DND-41 (cell line): ENCODE results near the gene SMARCD1.

Experiments used
- ATAC-seq: fragments of 200-7000 bp; cut with Tn5 transposase; 3 replicates; pipeline ENCODE4 v1.9.1; 2021; ENCODE audit warnings: low read depth; ENCODE audit not compliant: insufficient read depth
- DNase-seq: peaks from one replicate; pipeline ENCODE4 v3.0.0-alpha.2; 2020
- H2AFZ ChIP-seq: 2 replicates; pipeline ENCODE4 v1.6.0; 2012; ENCODE audit warnings: low read depth, low read length
- H3K27ac ChIP-seq: 2 replicates; pipeline ENCODE4 v1.5.1; 2012; ENCODE audit warnings: low read length, inconsistent platforms
- H3K27me3 ChIP-seq: fragments of 200-600 bp; sonication (generic); 2 replicates; pipeline ENCODE4 v1.6.0; 2012; ENCODE audit warnings: low read length, mild to moderate bottlenecking, inconsistent platforms; ENCODE audit not compliant: insufficient read depth, poor library complexity
- H3K36me3 ChIP-seq: 2 replicates; pipeline ENCODE4 v1.5.1; 2012; ENCODE audit warnings: low read length, inconsistent platforms; ENCODE audit not compliant: insufficient read depth
- H3K4me1 ChIP-seq: 2 replicates; pipeline ENCODE4 v1.5.1; 2012; ENCODE audit warnings: mild to moderate bottlenecking, low read length; ENCODE audit not compliant: insufficient read depth
- H3K4me2 ChIP-seq: 2 replicates; pipeline ENCODE4 v1.6.0; 2012; ENCODE audit warnings: mild to moderate bottlenecking, moderate library complexity, low read length, inconsistent platforms; ENCODE audit not compliant: insufficient read depth
- H3K4me3 ChIP-seq, 2 experiments: fragments of 200-600 bp in 1 of 2; shearing (Covaris generic) in 1 of 2; 2 replicates each; pipeline ENCODE4 v1.5.1; 2012 to 2016; ENCODE audit warnings: inconsistent platforms in 2 of 2, low read length in 2 of 2, mild to moderate bottlenecking in 2 of 2, low read depth in 1 of 2, moderate library complexity in 1 of 2
- H3K79me2 ChIP-seq: 2 replicates; pipeline ENCODE4 v1.6.0; 2012; ENCODE audit warnings: low read length, inconsistent platforms; ENCODE audit not compliant: insufficient read depth
- H3K9ac ChIP-seq: 2 replicates; pipeline ENCODE4 v1.6.0; 2012; ENCODE audit warnings: low read depth, mild to moderate bottlenecking, inconsistent platforms, low read length, moderate library complexity
- H3K9me3 ChIP-seq: 2 replicates; pipeline ENCODE4 v1.5.1; 2012; ENCODE audit warnings: low read length, moderate library complexity, mild to moderate bottlenecking, inconsistent platforms; ENCODE audit not compliant: insufficient read depth, severe bottlenecking
- H4K20me1 ChIP-seq: 2 replicates; pipeline ENCODE4 v1.6.0; 2012; ENCODE audit warnings: low read length; ENCODE audit not compliant: insufficient read depth
- EZH2 ChIP-seq: IDR thresholded peaks from 3 replicates; pipeline ENCODE4 v1.6.1; 2012; ENCODE audit warnings: borderline replicate concordance, low read depth, mild to moderate bottlenecking, moderate library complexity, low read length, inconsistent platforms; ENCODE audit not compliant: severe bottlenecking
- TF ChIP-seq, protein P1 (sequence below): IDR thresholded peaks from 2 replicates; pipeline ENCODE4 v1.5.1; 2012; ENCODE audit warnings: borderline replicate concordance, low read length, moderate library complexity, mild to moderate bottlenecking; ENCODE audit not compliant: poor library complexity, severe bottlenecking; ENCODE audit errors: extremely low read depth

SMARCD1 gene

DNA sequence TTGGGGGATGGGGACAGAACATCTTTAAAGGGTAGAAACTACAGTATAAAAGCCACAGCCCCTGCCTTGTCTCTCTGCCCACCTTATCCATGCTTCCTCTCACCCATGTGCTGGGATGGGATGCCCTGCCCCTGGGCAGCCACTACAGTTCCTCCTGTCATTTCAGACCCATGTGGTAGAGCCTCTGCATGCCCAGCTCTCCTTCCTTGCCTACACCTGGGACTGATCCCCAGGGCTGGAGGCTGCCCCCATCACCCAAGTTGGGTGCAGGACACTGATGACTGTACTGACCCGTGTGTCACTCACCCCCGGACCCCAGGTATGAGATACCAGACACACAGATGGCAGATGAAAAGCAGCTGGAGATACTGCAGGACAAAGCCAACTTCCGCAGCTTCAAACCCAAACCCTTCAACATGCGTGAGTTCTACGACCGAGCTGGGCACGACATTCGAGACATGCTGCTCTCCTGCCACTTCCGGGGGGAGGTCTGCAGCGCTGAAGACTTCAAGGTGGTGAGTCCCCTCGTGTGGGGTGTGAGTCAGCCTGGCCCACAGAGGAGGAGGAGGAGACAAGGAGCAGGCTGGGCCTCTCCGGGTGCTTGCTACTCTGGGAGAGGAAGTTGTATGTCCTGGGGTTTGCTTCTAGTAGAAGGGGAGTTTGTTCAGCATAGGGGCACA is 25.6 kb upstream of the SMARCD1 start:
- ATAC-seq, result peak; percentile 79
- H3K4me1 ChIP-seq, result peaks cover 50% of the 10 kb centered on the region
- no peaks in the 10 kb centered on the region for H3K36me3 ChIP-seq
- H3K27me3 ChIP-seq, result peaks cover 28% of the 10 kb centered on the region
- H3K4me3 ChIP-seq, result no peak overlapping the region
- H3K27ac ChIP-seq, result peak overlapping the region; percentile 40; the same call in 1 of the 2 replicates
- DNase-seq, result peak; percentile 82
- H3K9ac ChIP-seq, result no peak overlapping the region
- no peaks in the 10 kb centered on the region for H3K79me2 ChIP-seq
- TF ChIP-seq, protein P1, sequence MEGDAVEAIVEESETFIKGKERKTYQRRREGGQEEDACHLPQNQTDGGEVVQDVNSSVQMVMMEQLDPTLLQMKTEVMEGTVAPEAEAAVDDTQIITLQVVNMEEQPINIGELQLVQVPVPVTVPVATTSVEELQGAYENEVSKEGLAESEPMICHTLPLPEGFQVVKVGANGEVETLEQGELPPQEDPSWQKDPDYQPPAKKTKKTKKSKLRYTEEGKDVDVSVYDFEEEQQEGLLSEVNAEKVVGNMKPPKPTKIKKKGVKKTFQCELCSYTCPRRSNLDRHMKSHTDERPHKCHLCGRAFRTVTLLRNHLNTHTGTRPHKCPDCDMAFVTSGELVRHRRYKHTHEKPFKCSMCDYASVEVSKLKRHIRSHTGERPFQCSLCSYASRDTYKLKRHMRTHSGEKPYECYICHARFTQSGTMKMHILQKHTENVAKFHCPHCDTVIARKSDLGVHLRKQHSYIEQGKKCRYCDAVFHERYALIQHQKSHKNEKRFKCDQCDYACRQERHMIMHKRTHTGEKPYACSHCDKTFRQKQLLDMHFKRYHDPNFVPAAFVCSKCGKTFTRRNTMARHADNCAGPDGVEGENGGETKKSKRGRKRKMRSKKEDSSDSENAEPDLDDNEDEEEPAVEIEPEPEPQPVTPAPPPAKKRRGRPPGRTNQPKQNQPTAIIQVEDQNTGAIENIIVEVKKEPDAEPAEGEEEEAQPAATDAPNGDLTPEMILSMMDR, result no peak
- no peak for TF ChIP-seq EZH2
- peaks cover 8% of the 10 kb centered on the region; the same call in 1 of the 2 replicates for H4K20me1 ChIP-seq
- peak overlapping the region; percentile 38 for H3K4me2 ChIP-seq
- H2AFZ ChIP-seq, result 0 out of 2 replicates have a peak overlapping the region, but pooled peaks have one; percentile 7
- no peaks in the 10 kb centered on the region for H3K9me3 ChIP-seq

DNA sequence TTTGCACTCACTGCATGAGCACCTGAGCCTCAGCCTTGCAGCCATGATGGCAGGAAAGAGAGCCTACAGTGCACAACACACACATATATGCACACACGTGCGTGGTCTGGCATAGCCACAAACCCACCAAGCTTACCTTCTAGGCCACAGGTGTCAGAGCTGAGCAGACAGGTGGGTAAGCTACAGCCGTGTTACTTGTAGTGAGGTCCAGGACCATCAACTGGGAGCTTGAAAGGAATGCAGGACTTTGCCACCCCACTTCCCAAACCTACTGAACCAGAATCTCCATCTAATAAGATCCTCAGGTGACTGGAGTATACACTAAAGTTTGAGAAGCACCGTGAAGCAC is 25.0 kb upstream of the SMARCD1 start:
- H3K4me2 ChIP-seq, result peak overlapping the region; percentile 38
- no peak overlapping the region for H3K4me3 ChIP-seq
- peaks cover 50% of the 10 kb centered on the region for H3K4me1 ChIP-seq
- peaks cover 8% of the 10 kb centered on the region; the same call in 1 of the 2 replicates for H4K20me1 ChIP-seq
- TF ChIP-seq EZH2, result no peak
- TF ChIP-seq, protein P1, result no peak
- no peaks in the 10 kb centered on the region for H3K79me2 ChIP-seq
- ATAC-seq, result no peak
- no peak overlapping the region for H2AFZ ChIP-seq
- peak overlapping the region; percentile 40; the same call in 1 of the 2 replicates for H3K27ac ChIP-seq
- H3K9me3 ChIP-seq, result no peaks in the 10 kb centered on the region
- no peaks in the 10 kb centered on the region for H3K36me3 ChIP-seq
- no peak for DNase-seq
- peaks cover 28% of the 10 kb centered on the region for H3K27me3 ChIP-seq
- no peak overlapping the region for H3K9ac ChIP-seq

DNA sequence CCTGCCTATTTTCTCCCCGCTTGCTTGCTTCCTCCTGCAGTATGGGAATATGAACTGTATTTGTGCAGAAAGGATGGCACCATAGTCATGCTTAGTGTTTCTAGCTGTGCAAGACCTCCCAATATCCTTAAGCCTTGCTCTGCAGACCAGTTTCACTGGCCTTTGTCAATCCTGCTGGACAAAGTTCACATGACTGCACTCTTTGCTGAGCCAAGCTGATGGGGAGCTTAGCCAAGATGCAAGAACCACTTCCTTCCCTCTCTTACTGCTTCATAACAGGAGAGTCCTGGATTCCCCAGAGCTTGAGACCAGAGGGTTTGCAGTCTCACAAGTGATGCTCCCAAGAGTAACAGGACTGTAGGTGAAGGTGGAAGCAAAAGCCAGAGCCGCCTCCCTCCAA is 24.0 kb upstream of the SMARCD1 start:
- no peaks in the 10 kb centered on the region for H3K36me3 ChIP-seq
- no peak overlapping the region for H3K27ac ChIP-seq
- TF ChIP-seq, protein P1, result no peak
- no peak for TF ChIP-seq EZH2
- H3K4me3 ChIP-seq, result no peak overlapping the region
- no peaks in the 10 kb centered on the region for H3K9me3 ChIP-seq
- H3K27me3 ChIP-seq, result peaks cover 23% of the 10 kb centered on the region
- H2AFZ ChIP-seq, result no peak overlapping the region
- no peak overlapping the region for H3K4me2 ChIP-seq
- H3K9ac ChIP-seq, result no peak overlapping the region
- peaks cover 8% of the 10 kb centered on the region; the same call in 1 of the 2 replicates for H4K20me1 ChIP-seq
- no peak for DNase-seq
- no peak for ATAC-seq
- no peaks in the 10 kb centered on the region for H3K79me2 ChIP-seq
- peaks cover 44% of the 10 kb centered on the region for H3K4me1 ChIP-seq
